ENCODE results near the gene CDKN1A.

- TF ChIP-seq POLR2A (IDR thresholded peaks at IDR 0.05; ENCODE audit: extremely low read depth, insufficient read length): no peak
- TF ChIP-seq MAX (IDR thresholded peaks at IDR 0.05; ENCODE audit: low read depth, low read length): no peak
Measured at GRCh38 chr6:36694616-36695015, 16.1 kb downstream of the CDKN1A start.
